ENCODE results near the gene ATP6V1C2.

DNA sequence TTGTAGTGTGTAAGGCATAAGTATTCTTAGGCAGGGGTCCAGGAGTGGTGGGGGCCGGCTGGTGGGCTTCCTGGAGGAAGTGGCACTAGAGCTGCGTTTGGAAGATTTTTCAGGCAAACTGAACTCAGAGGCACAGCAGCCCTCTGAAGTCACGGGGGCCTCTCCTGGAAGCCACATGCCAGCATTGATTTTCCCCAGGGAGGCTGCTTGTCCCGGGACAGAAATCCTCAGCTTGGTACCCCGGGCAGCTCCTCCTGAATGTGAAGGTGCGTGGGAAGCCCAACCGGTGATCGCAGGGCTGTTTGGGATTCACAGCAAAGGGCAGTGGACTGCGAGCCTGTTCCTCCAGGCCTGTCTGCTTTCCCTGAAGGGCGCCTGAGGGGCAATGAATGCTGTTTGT is 92.7 kb downstream of the ATP6V1C2 start:
- TF ChIP-seq, protein P1, sequence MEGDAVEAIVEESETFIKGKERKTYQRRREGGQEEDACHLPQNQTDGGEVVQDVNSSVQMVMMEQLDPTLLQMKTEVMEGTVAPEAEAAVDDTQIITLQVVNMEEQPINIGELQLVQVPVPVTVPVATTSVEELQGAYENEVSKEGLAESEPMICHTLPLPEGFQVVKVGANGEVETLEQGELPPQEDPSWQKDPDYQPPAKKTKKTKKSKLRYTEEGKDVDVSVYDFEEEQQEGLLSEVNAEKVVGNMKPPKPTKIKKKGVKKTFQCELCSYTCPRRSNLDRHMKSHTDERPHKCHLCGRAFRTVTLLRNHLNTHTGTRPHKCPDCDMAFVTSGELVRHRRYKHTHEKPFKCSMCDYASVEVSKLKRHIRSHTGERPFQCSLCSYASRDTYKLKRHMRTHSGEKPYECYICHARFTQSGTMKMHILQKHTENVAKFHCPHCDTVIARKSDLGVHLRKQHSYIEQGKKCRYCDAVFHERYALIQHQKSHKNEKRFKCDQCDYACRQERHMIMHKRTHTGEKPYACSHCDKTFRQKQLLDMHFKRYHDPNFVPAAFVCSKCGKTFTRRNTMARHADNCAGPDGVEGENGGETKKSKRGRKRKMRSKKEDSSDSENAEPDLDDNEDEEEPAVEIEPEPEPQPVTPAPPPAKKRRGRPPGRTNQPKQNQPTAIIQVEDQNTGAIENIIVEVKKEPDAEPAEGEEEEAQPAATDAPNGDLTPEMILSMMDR (IDR thresholded peaks at IDR 0.05; ENCODE audit: poor library complexity), result no peak
- TF ChIP-seq EZH2phosphoT487 (IDR thresholded peaks at IDR 0.05; ENCODE audit: low read depth, severe bottlenecking, unreplicated experiment), result no peak

All from hepatocyte (in vitro differentiated cells).